Panc1 (cell line): Measurements from ENCODE around the gene PEPD. TPM values are rescaled to one million over a fixed set of nuclear protein-coding genes. Genes with fewer than 3 reads are reported as not detected.

Experiments
- ATAC-seq: fragments of 200-7000 bp; cut with Tn5 transposase; 2 replicates; pipeline ENCODE4 v1.9.1; 2020; ENCODE audit warnings: mild to moderate bottlenecking, moderate library complexity
- BruUV-seq: library from RNA; stranded (reverse); fragments of 400-500 nt; replicated peaks from 2 replicates; lab custom pipeline; 2021; lab: Mats Ljungman, UMichigan
- CTCF ChIA-PET: fragments of 300-600 bp; sonication (Branson Sonifier 250); formaldehyde crosslinking; loops from one replicate; lab custom pipeline; 2022; ENCODE audit warnings: antibody characterized with exemption; lab: Charles Lee
- POLR2A ChIA-PET: fragments of 300-600 bp; sonication (Branson Sonifier 250); formaldehyde crosslinking; loops from one replicate; lab custom pipeline; 2022; ENCODE audit warnings: antibody characterized with exemption; lab: Charles Lee
- DNase-seq: peaks from one replicate; pipeline ENCODE4 v3.0.0-alpha.2; 2010; ENCODE audit warnings: low read depth, low spot score
- H3K27ac ChIP-seq: 2 replicates; pipeline ENCODE4 v1.5.1; 2011; ENCODE audit warnings: mild to moderate bottlenecking, low read length, inconsistent platforms
- H3K27me3 ChIP-seq: fragments of 200-500 bp; sonication (Bioruptor generic); 2 replicates; pipeline ENCODE4 v1.6.0; 2014; ENCODE audit warnings: low read length, inconsistent platforms; ENCODE audit not compliant: control insufficient read depth, insufficient read depth
- H3K36me3 ChIP-seq: fragments of 200-500 bp; sonication (Bioruptor generic); 2 replicates; pipeline ENCODE4 v1.5.1; 2014; ENCODE audit warnings: inconsistent platforms, mild to moderate bottlenecking, low read length, moderate library complexity; ENCODE audit not compliant: control insufficient read depth, insufficient read depth
- H3K4me1 ChIP-seq: 2 replicates; pipeline ENCODE4 v1.5.1; 2011; ENCODE audit warnings: inconsistent platforms, mild to moderate bottlenecking, low read length, moderate library complexity; ENCODE audit not compliant: control insufficient read depth, insufficient read depth
- H3K4me3 ChIP-seq, 2 experiments: 2 replicates each; pipeline ENCODE4 v1.5.1; 2011 to 2012; ENCODE audit warnings: low read depth in 2 of 2, low read length in 2 of 2, mild to moderate bottlenecking in 2 of 2, inconsistent platforms in 1 of 2, moderate library complexity in 1 of 2
- H3K9me3 ChIP-seq: fragments of 200-500 bp; sonication (Bioruptor generic); 2 replicates; pipeline ENCODE4 v1.5.1; 2014; ENCODE audit warnings: low read depth, mild to moderate bottlenecking, inconsistent platforms, low read length, moderate library complexity; ENCODE audit not compliant: control insufficient read depth, insufficient read depth
- CTCF ChIP-seq: fragments of 450-650 bp; IDR thresholded peaks from 2 replicates; pipeline ENCODE4 v1.5.1; 2017; ENCODE audit warnings: mild to moderate bottlenecking
- POLR2AphosphoS5 ChIP-seq: IDR thresholded peaks from 2 replicates; pipeline ENCODE4 v1.6.1; 2012; ENCODE audit warnings: mild to moderate bottlenecking, low read depth, low read length, moderate library complexity
- REST ChIP-seq, 2 experiments: IDR thresholded peaks; 2 replicates each; pipeline ENCODE4 v1.6.1; 2011 to 2012; ENCODE audit warnings: low read depth in 2 of 2, control low read depth in 1 of 2, low read length in 1 of 2, mild to moderate bottlenecking in 1 of 2, moderate library complexity in 1 of 2; ENCODE audit not compliant: insufficient read depth in 1 of 2
- SIN3A ChIP-seq: IDR thresholded peaks from 2 replicates; pipeline ENCODE4 v1.6.1; 2012; ENCODE audit warnings: low read depth, mild to moderate bottlenecking, low read length, moderate library complexity, borderline replicate concordance; ENCODE audit not compliant: insufficient read depth
- TCF7L2 ChIP-seq: IDR thresholded peaks from 2 replicates; pipeline ENCODE4 v1.6.1; 2011; ENCODE audit warnings: mild to moderate bottlenecking, low read depth, low read length, inconsistent platforms
- in situ Hi-C: cut with HindIII; loops from 2 replicates; pipeline ENCODE4 v1.10.0; 2016; ENCODE audit warnings: low sequenced_read_pairs, low pct_unique_long_range_greater_than_20kb
- intact Hi-C: fragments of 100-400 bp; cut with micrococcal nuclease; formaldehyde crosslinking; loops from one replicate; pipeline ENCODE4 v1.10.0; 2022; ENCODE audit not compliant: unreplicated experiment
- total RNA-seq: library from RNA; stranded (reverse); gene quantifications from one replicate; pipeline ENCODE4 v1.2.1, GENCODE V29; 2021; ENCODE audit not compliant: unreplicated experiment

PEPD gene
- total RNA-seq, 1 experiment from 2014 or later = 102 TPM

GRCh38 chr19:33509774-33510173 lies 11.8 kb downstream of the PEPD start:
- TF ChIP-seq SIN3A (no peak), POLR2AphosphoS5 (no peak), TCF7L2 (no peak), CTCF (no peak), REST (IDR thresholded peaks at IDR 0.05; ENCODE audit: insufficient read depth in 1 of 2, low read depth in 2 of 2, low read length in 1 of 2) (no peak)
- ATAC-seq = no peak
- H3K4me3 ChIP-seq = no peak overlapping the region
- no peaks in the 10 kb centered on the region for H3K9me3 ChIP-seq
- BruUV-seq = no TSS peak
- CTCF ChIA-PET = no interaction called here
- no peak overlapping the region for H3K27ac ChIP-seq
- in situ Hi-C loops (no loop called here), intact Hi-C loops (no loop called here)
- H3K36me3 ChIP-seq = no peaks in the 10 kb centered on the region
- POLR2A ChIA-PET = interaction anchor here (0.6 kb wide), 1 partner anchor 195 kb away, joined by 8 read pairs; no protein-coding TSS in a partner anchor
- H3K27me3 ChIP-seq = no peaks in the 10 kb centered on the region
- H3K4me1 ChIP-seq = no peaks in the 10 kb centered on the region
- DNase-seq = no peak

- H3K27me3 ChIP-seq = no peaks in the 10 kb centered on the region
- POLR2A ChIA-PET = interaction anchor here (0.6 kb wide), 1 partner anchor 195 kb away, joined by 8 read pairs; no protein-coding TSS in a partner anchor
- no TSS peak for BruUV-seq
- H3K27ac ChIP-seq = no peak overlapping the region
- in situ Hi-C loops (no loop called here), intact Hi-C loops (no loop called here)
- H3K4me3 ChIP-seq = no peak overlapping the region
- H3K9me3 ChIP-seq = no peaks in the 10 kb centered on the region
- H3K36me3 ChIP-seq = no peaks in the 10 kb centered on the region
- CTCF ChIA-PET = no interaction called here
- no peak for TF ChIP-seq SIN3A
- no peak for TF ChIP-seq POLR2AphosphoS5
- TF ChIP-seq TCF7L2 = no peak
- TF ChIP-seq REST (IDR thresholded peaks at IDR 0.05; ENCODE audit: insufficient read depth in 1 of 2, low read depth in 2 of 2, low read length in 1 of 2) = no peak
- TF ChIP-seq CTCF = no peak
- DNase-seq = no peak
- H3K4me1 ChIP-seq = no peaks in the 10 kb centered on the region
- no peak for ATAC-seq
These were observed 12.5 kb downstream of the PEPD start for GRCh38 chr19:33508941-33509614.
